GM12878 (cell line): Measurements from ENCODE around the gene TSPAN12. TPM values are rescaled to one million over a fixed set of nuclear protein-coding genes. Genes with fewer than 3 reads are reported as not detected.
A peak's percentile ranks its signal among the peaks of the same experiment; 100 is the strongest.

Experiments
- CREB1 ChIP-seq: IDR thresholded peaks from 2 replicates; pipeline ENCODE4 v1.6.1; 2012; ENCODE audit warnings: low read depth, mild to moderate bottlenecking, inconsistent platforms
- EP300 ChIP-seq, 2 experiments: fragments of 150-350 bp in 1 of 2; IDR thresholded peaks; 2 replicates each; pipeline ENCODE4 v1.6.1; 2011 to 2012; ENCODE audit warnings: low read depth in 2 of 2, low read length in 2 of 2, borderline replicate concordance in 1 of 2, improper control_type of control experiment in 1 of 2, inconsistent platforms in 1 of 2; ENCODE audit not compliant: control insufficient read depth in 1 of 2
- EZH2 ChIP-seq: IDR thresholded peaks from 2 replicates; pipeline ENCODE4 v1.6.1; 2012; ENCODE audit warnings: low read depth, mild to moderate bottlenecking, control low read depth, inconsistent platforms, low read length, borderline replicate concordance; ENCODE audit not compliant: control insufficient read depth
- FOXK2 ChIP-seq: fragments of 450-650 bp; IDR thresholded peaks from 2 replicates; pipeline ENCODE4 v1.6.1; 2017; ENCODE audit warnings: mild to moderate bottlenecking, moderate library complexity
- HCFC1 ChIP-seq: fragments of 150-350 bp; IDR thresholded peaks from 2 replicates; pipeline ENCODE4 v1.6.1; 2014; ENCODE audit warnings: low read length
- HDAC2 ChIP-seq: fragments of 200-600 bp; sonication (generic); IDR thresholded peaks from 2 replicates; pipeline ENCODE4 v1.6.1; 2017
- NFIC ChIP-seq: IDR thresholded peaks from 2 replicates; pipeline ENCODE4 v1.6.1; 2012; ENCODE audit warnings: low read depth, mild to moderate bottlenecking, inconsistent platforms, low read length, moderate library complexity
- NR2F1 ChIP-seq: fragments of 450-650 bp; conservative IDR thresholded peaks from 2 replicates; pipeline ENCODE4 v1.6.1; 2017; ENCODE audit warnings: mild to moderate bottlenecking
- PAX5 ChIP-seq: IDR thresholded peaks from 2 replicates; pipeline ENCODE4 v1.6.1; 2011; ENCODE audit warnings: low read depth, low read length, borderline replicate concordance
- POLR2AphosphoS2 ChIP-seq: IDR thresholded peaks from 2 replicates; pipeline ENCODE4 v1.6.1; 2011; ENCODE audit warnings: low read depth, mild to moderate bottlenecking, low read length, improper control_type of control experiment, moderate library complexity
- RCOR1 ChIP-seq: conservative IDR thresholded peaks from 2 replicates; pipeline ENCODE4 v1.6.1; 2012; ENCODE audit warnings: low read depth, low read length, improper control_type of control experiment
- SMAD1 ChIP-seq: fragments of 450-650 bp; IDR thresholded peaks from 2 replicates; pipeline ENCODE4 v1.6.1; 2018; ENCODE audit warnings: mild to moderate bottlenecking, low read depth; ENCODE audit not compliant: partially characterized antibody
- SRF ChIP-seq, 2 experiments: IDR thresholded peaks; 2 replicates each; pipeline ENCODE4 v1.6.1; 2011; ENCODE audit warnings: low read depth in 2 of 2, low read length in 2 of 2, mild to moderate bottlenecking in 1 of 2, moderate library complexity in 1 of 2
- STAT3 ChIP-seq: IDR thresholded peaks from 2 replicates; pipeline ENCODE4 v1.6.1; 2011; ENCODE audit warnings: low read depth, low read length, improper control_type of control experiment
- SUPT20H ChIP-seq: IDR thresholded peaks from 2 replicates; pipeline ENCODE4 v1.6.1; 2011; ENCODE audit warnings: low read depth, mild to moderate bottlenecking, low read length, moderate library complexity, borderline replicate concordance; ENCODE audit not compliant: control insufficient read depth
- TARDBP ChIP-seq: IDR thresholded peaks from 2 replicates; pipeline ENCODE4 v1.6.1; 2016; ENCODE audit warnings: borderline replicate concordance
- TBL1XR1 ChIP-seq: IDR thresholded peaks from 2 replicates; pipeline ENCODE4 v1.6.1; 2012; ENCODE audit warnings: low read depth, low read length, improper control_type of control experiment
- TCF12 ChIP-seq: IDR thresholded peaks from 2 replicates; pipeline ENCODE4 v1.6.1; 2011; ENCODE audit warnings: low read depth, mild to moderate bottlenecking, low read length
- TCF3 ChIP-seq: IDR thresholded peaks from 2 replicates; pipeline ENCODE4 v1.6.1; 2012; ENCODE audit warnings: low read depth, mild to moderate bottlenecking, low read length, borderline replicate concordance; ENCODE audit not compliant: insufficient read depth
- YY1 ChIP-seq: IDR thresholded peaks from 2 replicates; pipeline ENCODE4 v1.6.1; 2011; ENCODE audit warnings: low read depth, mild to moderate bottlenecking, low read length
- ZNF217 ChIP-seq: fragments of 450-650 bp; IDR thresholded peaks from 2 replicates; pipeline ENCODE4 v1.6.1; 2017; ENCODE audit warnings: antibody characterized with exemption, mild to moderate bottlenecking
- ZNF24 ChIP-seq: fragments of 450-650 bp; IDR thresholded peaks from 2 replicates; pipeline ENCODE4 v1.6.1; 2017; ENCODE audit warnings: antibody characterized with exemption, mild to moderate bottlenecking
- polyA plus RNA-seq, 11 experiments: library from polyadenylated mRNA; depleted of rRNA in 4 of 11; unstranded in 6 of 11; stranded (reverse) in 5 of 11; fragments of >200 nt; fragmentation: Nextera tagmentation in 4 of 11; fragmentation: Illumina TruSeq in 1 of 11; extraction: Ambion mirVana in 4 of 11; extraction: Trizol in 1 of 11; gene quantifications; 1 replicate in 1 of 11; 2 replicates in 10 of 11; pipeline versions ENCODE4 v1.2.1 to v1.2.3, GENCODE V29; 2011 to 2016; ENCODE audit warnings: inconsistent platforms in 2 of 11, missing spikeins in 2 of 11, low read depth in 1 of 11
- total RNA-seq, 4 experiments: library from RNA; depleted of rRNA in 3 of 4; stranded (reverse); fragments of >200 nt in 3 of 4; fragmentation: Illumina TruSeq in 1 of 4; extraction: Trizol in 1 of 4; gene quantifications; 2 replicates each; pipeline versions ENCODE4 v1.2.1 to v1.2.3, GENCODE V29; 2013 to 2021
- TF ChIP-seq, protein P1 (sequence below): fragments of 450-650 bp; conservative IDR thresholded peaks from 2 replicates; pipeline ENCODE4 v1.6.1; 2017; ENCODE audit warnings: mild to moderate bottlenecking, moderate library complexity
- TF ChIP-seq, protein P2 (sequence below): fragments of 450-650 bp; IDR thresholded peaks from 2 replicates; pipeline ENCODE4 v1.6.1; 2017; ENCODE audit warnings: antibody characterized with exemption, mild to moderate bottlenecking, moderate library complexity
- TF ChIP-seq, protein P3 (sequence below): fragments of 450-650 bp; IDR thresholded peaks from 2 replicates; pipeline ENCODE4 v1.6.1; 2014; ENCODE audit warnings: mild to moderate bottlenecking

The TSPAN12 gene
- total and polyA plus RNA-seq, 10 of the 15 experiments (the other 5 are each of a cell fraction or from before 2014, with no cell fraction given), result 0.67 to 110 (median 1.3) TPM

DNA sequence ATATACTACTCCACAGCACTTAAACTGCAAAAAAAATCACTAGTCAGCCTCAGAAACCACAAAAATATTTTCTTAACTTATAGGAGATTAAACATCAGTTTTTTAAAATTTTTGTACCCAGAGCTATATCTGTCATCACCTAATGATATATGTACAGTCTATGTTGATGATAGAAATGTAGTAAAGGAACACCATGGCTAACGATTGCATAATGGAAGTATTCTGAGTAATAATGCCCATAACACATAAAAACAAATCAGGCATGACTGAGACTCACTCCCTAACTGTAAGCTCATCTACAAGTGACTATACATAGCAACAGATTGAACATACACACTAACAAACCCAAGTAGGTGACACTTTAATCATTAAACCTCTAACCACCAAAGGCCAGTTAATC lies 51.3 kb downstream of the TSPAN12 start (continued):
- TF ChIP-seq STAT3 (no peak), NFIC (no peak), SRF (IDR thresholded peaks at IDR 0.05; ENCODE audit: low read depth in 2 of 2, low read length in 2 of 2) (no peak), EP300 (IDR thresholded peaks at IDR 0.05; ENCODE audit: borderline replicate concordance in 1 of 2, control insufficient read depth in 1 of 2, low read depth in 2 of 2, low read length in 2 of 2) (peak in 1 of 2 experiments; percentile 37; a peak in 1 of 4 replicates), ZNF24 (0 out of 2 replicates have a peak, but pooled peaks have one; percentile 36), SUPT20H (no peak), RCOR1 (no peak), TARDBP (no peak), TCF3 (no peak), HCFC1 (no peak), EZH2 (no peak), PAX5 (0 out of 2 replicates have a peak, but pooled peaks have one; percentile 16), SMAD1 (no peak), TCF12 (no peak), POLR2AphosphoS2 (no peak), YY1 (no peak), CREB1 (no peak), NR2F1 (peak; percentile 53), ZNF217 (peak; percentile 72; the same call in 1 of the 2 replicates), HDAC2 (no peak), FOXK2 (no peak), TBL1XR1 (no peak)
- TF ChIP-seq, protein P1, sequence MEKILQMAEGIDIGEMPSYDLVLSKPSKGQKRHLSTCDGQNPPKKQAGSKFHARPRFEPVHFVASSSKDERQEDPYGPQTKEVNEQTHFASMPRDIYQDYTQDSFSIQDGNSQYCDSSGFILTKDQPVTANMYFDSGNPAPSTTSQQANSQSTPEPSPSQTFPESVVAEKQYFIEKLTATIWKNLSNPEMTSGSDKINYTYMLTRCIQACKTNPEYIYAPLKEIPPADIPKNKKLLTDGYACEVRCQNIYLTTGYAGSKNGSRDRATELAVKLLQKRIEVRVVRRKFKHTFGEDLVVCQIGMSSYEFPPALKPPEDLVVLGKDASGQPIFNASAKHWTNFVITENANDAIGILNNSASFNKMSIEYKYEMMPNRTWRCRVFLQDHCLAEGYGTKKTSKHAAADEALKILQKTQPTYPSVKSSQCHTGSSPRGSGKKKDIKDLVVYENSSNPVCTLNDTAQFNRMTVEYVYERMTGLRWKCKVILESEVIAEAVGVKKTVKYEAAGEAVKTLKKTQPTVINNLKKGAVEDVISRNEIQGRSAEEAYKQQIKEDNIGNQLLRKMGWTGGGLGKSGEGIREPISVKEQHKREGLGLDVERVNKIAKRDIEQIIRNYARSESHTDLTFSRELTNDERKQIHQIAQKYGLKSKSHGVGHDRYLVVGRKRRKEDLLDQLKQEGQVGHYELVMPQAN, result no peak
- TF ChIP-seq, protein P2, sequence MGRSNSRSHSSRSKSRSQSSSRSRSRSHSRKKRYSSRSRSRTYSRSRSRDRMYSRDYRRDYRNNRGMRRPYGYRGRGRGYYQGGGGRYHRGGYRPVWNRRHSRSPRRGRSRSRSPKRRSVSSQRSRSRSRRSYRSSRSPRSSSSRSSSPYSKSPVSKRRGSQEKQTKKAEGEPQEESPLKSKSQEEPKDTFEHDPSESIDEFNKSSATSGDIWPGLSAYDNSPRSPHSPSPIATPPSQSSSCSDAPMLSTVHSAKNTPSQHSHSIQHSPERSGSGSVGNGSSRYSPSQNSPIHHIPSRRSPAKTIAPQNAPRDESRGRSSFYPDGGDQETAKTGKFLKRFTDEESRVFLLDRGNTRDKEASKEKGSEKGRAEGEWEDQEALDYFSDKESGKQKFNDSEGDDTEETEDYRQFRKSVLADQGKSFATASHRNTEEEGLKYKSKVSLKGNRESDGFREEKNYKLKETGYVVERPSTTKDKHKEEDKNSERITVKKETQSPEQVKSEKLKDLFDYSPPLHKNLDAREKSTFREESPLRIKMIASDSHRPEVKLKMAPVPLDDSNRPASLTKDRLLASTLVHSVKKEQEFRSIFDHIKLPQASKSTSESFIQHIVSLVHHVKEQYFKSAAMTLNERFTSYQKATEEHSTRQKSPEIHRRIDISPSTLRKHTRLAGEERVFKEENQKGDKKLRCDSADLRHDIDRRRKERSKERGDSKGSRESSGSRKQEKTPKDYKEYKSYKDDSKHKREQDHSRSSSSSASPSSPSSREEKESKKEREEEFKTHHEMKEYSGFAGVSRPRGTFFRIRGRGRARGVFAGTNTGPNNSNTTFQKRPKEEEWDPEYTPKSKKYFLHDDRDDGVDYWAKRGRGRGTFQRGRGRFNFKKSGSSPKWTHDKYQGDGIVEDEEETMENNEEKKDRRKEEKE, result no peak
- TF ChIP-seq, protein P3, sequence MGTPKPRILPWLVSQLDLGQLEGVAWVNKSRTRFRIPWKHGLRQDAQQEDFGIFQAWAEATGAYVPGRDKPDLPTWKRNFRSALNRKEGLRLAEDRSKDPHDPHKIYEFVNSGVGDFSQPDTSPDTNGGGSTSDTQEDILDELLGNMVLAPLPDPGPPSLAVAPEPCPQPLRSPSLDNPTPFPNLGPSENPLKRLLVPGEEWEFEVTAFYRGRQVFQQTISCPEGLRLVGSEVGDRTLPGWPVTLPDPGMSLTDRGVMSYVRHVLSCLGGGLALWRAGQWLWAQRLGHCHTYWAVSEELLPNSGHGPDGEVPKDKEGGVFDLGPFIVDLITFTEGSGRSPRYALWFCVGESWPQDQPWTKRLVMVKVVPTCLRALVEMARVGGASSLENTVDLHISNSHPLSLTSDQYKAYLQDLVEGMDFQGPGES, result no peak
